ENCODE measurements around the gene TEX22.

DNA sequence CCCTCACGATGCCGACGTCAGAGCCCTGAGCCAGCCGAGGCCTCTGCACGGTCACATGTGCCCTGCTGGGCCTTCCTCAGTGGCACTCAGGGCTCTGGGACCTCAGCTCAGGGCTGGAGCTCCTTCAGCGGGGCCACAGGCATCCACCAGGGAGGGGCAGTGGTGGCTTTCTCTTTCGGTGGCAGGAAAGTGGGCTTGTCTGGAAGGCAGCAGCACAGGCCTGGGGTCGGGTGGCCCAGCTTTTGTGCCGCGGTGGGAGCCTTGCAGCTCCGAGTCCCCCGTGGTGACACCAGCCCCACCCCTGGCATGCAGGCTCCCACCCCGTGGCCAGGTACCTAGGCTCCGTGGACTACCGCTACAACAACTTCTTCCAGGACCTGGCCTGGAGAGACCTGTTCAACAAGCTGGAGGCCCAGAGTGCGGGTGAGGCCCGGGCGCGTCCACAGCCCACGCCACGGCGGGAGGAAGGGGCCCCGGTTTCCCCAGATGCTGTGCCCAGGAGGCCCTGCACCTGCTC, 14.2 kb upstream of the TEX22 start:
- no peak for TF ChIP-seq EZH2phosphoT487 (IDR thresholded peaks at IDR 0.05; ENCODE audit: borderline replicate concordance, low read length)
- no peak for TF ChIP-seq CTCF (IDR thresholded peaks at IDR 0.05; ENCODE audit: low read depth, low read length, poor library complexity, severe bottlenecking)
